ENCODE results near the gene CENPH. TPM values are rescaled to one million over a fixed set of nuclear protein-coding genes. Genes with fewer than 3 reads are reported as not detected.

Gene CENPH
- polyA plus RNA-seq, 1 of the 3 experiments (the other 2 are of a cell fraction) = 14.6 TPM

GRCh38 chr5:69187342-69187741 lies 2.0 kb upstream of the CENPH start:
- no peaks in the 10 kb centered on the region for H3K9me2 ChIP-seq
- peaks cover 0 to 3% of the 10 kb centered on the region in 2 experiments; a peak in 1 of 4 replicates for H3K4me1 ChIP-seq (ENCODE audit: control insufficient read depth in 1 of 2, insufficient read depth in 2 of 2, low read depth in 1 of 2, low read length in 1 of 2)
- POLR2A ChIA-PET = no interaction called here
- H3K27me3 ChIP-seq (ENCODE audit: insufficient read depth) = no peaks in the 10 kb centered on the region
- peaks cover 0 to 7% of the 10 kb centered on the region in 2 experiments for H3K36me3 ChIP-seq (replicated peaks in 1 of 2; ENCODE audit: control insufficient read depth in 1 of 2, insufficient read depth in 2 of 2, low read length in 1 of 2)
- H4K20me1 ChIP-seq (ENCODE audit: insufficient read depth) = no peaks in the 10 kb centered on the region
- H2AFZ ChIP-seq (ENCODE audit: low read depth) = no peak overlapping the region
- no peak overlapping the region for H3K4me3 ChIP-seq (ENCODE audit: low read depth in 2 of 2, low read length in 1 of 2)
- CTCF ChIA-PET = no interaction called here
- no peak overlapping the region for H3K9ac ChIP-seq
- peaks cover 29% of the 10 kb centered on the region for H3K79me2 ChIP-seq (ENCODE audit: insufficient read depth)
- 90% methylated on average over 2 of the region's 2 CpGs for WGBS (ENCODE audit: low lambda C conversion rate)
- no peak overlapping the region for H3K27ac ChIP-seq (ENCODE audit: low read depth in 2 of 2, low read length in 1 of 2)
- H3K9me3 ChIP-seq = no peaks in the 10 kb centered on the region
- peaks cover 17% of the 10 kb centered on the region for H3F3A ChIP-seq (replicated peaks; ENCODE audit: insufficient read depth)
- DNase-seq = no peak
- H3K4me2 ChIP-seq = no peak overlapping the region
- no peak for TF ChIP-seq PBX3 (IDR thresholded peaks at IDR 0.05)
- no peak for TF ChIP-seq NFIC (IDR thresholded peaks at IDR 0.05; ENCODE audit: borderline replicate concordance)
- no peak for TF ChIP-seq YY1 (IDR thresholded peaks at IDR 0.05; ENCODE audit: low read depth)
- TF ChIP-seq JUND (IDR thresholded peaks at IDR 0.05) = no peak
- TF ChIP-seq TCF12 (IDR thresholded peaks at IDR 0.05) = no peak
- TF ChIP-seq RCOR1 (IDR thresholded peaks at IDR 0.05; ENCODE audit: low read length) = no peak
- TF ChIP-seq USF2 (IDR thresholded peaks at IDR 0.05; ENCODE audit: borderline replicate concordance, low read depth, low read length) = no peak
- TF ChIP-seq IRF3 (IDR thresholded peaks at IDR 0.05; ENCODE audit: low read depth, low read length) = no peak

- TF ChIP-seq TCF12 (IDR thresholded peaks at IDR 0.05) (no peak), ZBTB33 (IDR thresholded peaks at IDR 0.05; ENCODE audit: borderline replicate concordance, low read depth) (no peak), SIN3A (IDR thresholded peaks at IDR 0.05; ENCODE audit: borderline replicate concordance, low read depth, low read length) (no peak), CHD2 (IDR thresholded peaks at IDR 0.05; ENCODE audit: low read length, partially characterized antibody) (no peak)
- 2% methylated on average over 8 of the region's 8 CpGs for WGBS (ENCODE audit: low lambda C conversion rate)
- Histone ChIP-seq H2AFZ (ENCODE audit: low read depth) (peak overlapping the region; percentile 89), H3K4me1 (ENCODE audit: control insufficient read depth in 1 of 2, insufficient read depth in 2 of 2, low read depth in 1 of 2, low read length in 1 of 2) (peaks cover 0 to 3% of the 10 kb centered on the region in 2 experiments; a peak in 1 of 4 replicates), H3K79me2 (ENCODE audit: insufficient read depth) (peaks cover 29% of the 10 kb centered on the region), H3F3A (replicated peaks; ENCODE audit: insufficient read depth) (peaks cover 17% of the 10 kb centered on the region), H3K27me3 (ENCODE audit: insufficient read depth) (no peaks in the 10 kb centered on the region), H3K9ac (peak overlapping the region; percentile 93), H3K36me3 (replicated peaks in 1 of 2; ENCODE audit: control insufficient read depth in 1 of 2, insufficient read depth in 2 of 2, low read length in 1 of 2) (peaks cover 0 to 7% of the 10 kb centered on the region in 2 experiments), H4K20me1 (ENCODE audit: insufficient read depth) (no peaks in the 10 kb centered on the region), H3K4me2 (peak overlapping the region; percentile 84), H3K4me3 (ENCODE audit: low read depth in 2 of 2, low read length in 1 of 2) (peak overlapping the region; percentile 73 to 87), H3K9me2 (no peaks in the 10 kb centered on the region), H3K27ac (ENCODE audit: low read depth in 2 of 2, low read length in 1 of 2) (peak overlapping the region; percentile 90 to 92), H3K9me3 (no peaks in the 10 kb centered on the region)
- no peak for DNase-seq
- ChIA-PET CTCF (interaction anchor here (2.3 kb wide), 1 partner anchor 96 kb away, joined by 8 read pairs; the partner anchor contains the start of gene SLC30A5), POLR2A (interaction anchor here (1.7 kb wide), 1 partner anchor 21 kb away, joined by 8 read pairs; the partner anchor contains the start of gene CCNB1)
These were observed 597 bp upstream of the CENPH start for GRCh38 chr5:69188811-69189161.

All from SK-N-SH (cell line).